HCT116 (cell line): ENCODE measurements around the gene HSCB. TPM values are rescaled to one million over a fixed set of nuclear protein-coding genes. Genes with fewer than 3 reads are reported as not detected.

Source experiments
- ATAC-seq: fragments of 200-7000 bp; cut with Tn5 transposase; 2 replicates; pipeline ENCODE4 v1.9.1; 2020; ENCODE audit warnings: mild to moderate bottlenecking, moderate library complexity
- BruUV-seq: library from RNA; stranded (reverse); fragments of 400-500 nt; replicated peaks from 2 replicates; lab custom pipeline; 2021; lab: Mats Ljungman, UMichigan
- CTCF ChIA-PET: fragments of 300-600 bp; sonication (Branson Sonifier 250); formaldehyde crosslinking; loops from one replicate; lab custom pipeline; 2021; ENCODE audit warnings: antibody characterized with exemption; lab: Charles Lee
- POLR2A ChIA-PET: fragments of 300-600, 350-600 bp; sonication (Branson Sonifier 250); formaldehyde crosslinking; loops from one replicate; lab custom pipeline; 2021; ENCODE audit warnings: antibody characterized with exemption; lab: Charles Lee
- RAD21 ChIA-PET, 2 experiments: fragments of 300-600 bp; sonication (Branson Sonifier 250); formaldehyde crosslinking; loops; one replicate each; lab custom pipeline; 2023; ENCODE audit warnings: low total read pairs in 2 of 2; ENCODE audit not compliant: uncharacterized antibody in 2 of 2, unreplicated experiment in 2 of 2, low non-redundant PET in 1 of 2; lab: Charles Lee
- DNase-seq: peaks from one replicate; pipeline ENCODE4 v3.0.0-alpha.2; 2010; ENCODE audit warnings: low read depth, low spot score
- H2AFZ ChIP-seq: fragments of 200-600 bp; shearing (Covaris generic), sonication (generic); 2 replicates; pipeline ENCODE4 v1.6.1; 2017; ENCODE audit warnings: low read depth, mixed run types, mixed read lengths, antibody characterized with exemption, low read length; ENCODE audit not compliant: poor library complexity, severe bottlenecking
- H3K27ac ChIP-seq: 2 replicates; pipeline ENCODE4 v1.5.1; 2012; ENCODE audit warnings: low read depth, low read length
- H3K27me3 ChIP-seq: fragments of 200-600 bp; sonication (generic); 2 replicates; pipeline ENCODE4 v1.6.1; 2016; ENCODE audit warnings: mixed run types, low read length, mixed read lengths; ENCODE audit not compliant: insufficient read depth
- H3K36me3 ChIP-seq, 2 experiments: fragments of 200-500 bp in 1 of 2; fragments of 200-600 bp in 1 of 2; sonication (Bioruptor generic) in 1 of 2; sonication (generic) in 1 of 2; 2 replicates each; pipeline versions ENCODE4 v1.5.1 to v1.6.1; 2014 to 2016; ENCODE audit warnings: low read length in 2 of 2, inconsistent platforms in 1 of 2, mixed read lengths in 1 of 2, mixed run types in 1 of 2; ENCODE audit not compliant: insufficient read depth in 2 of 2, control insufficient read depth in 1 of 2
- H3K4me1 ChIP-seq, 2 experiments: fragments of 200-600 bp in 1 of 2; sonication (generic) in 1 of 2; 2 replicates each; pipeline versions ENCODE4 v1.5.1 to v1.6.1; 2012 to 2017; ENCODE audit warnings: low read length in 2 of 2, inconsistent platforms in 1 of 2, mild to moderate bottlenecking in 1 of 2, mixed read lengths in 1 of 2, mixed run types in 1 of 2, moderate library complexity in 1 of 2; ENCODE audit not compliant: insufficient read depth in 2 of 2, control insufficient read depth in 1 of 2
- H3K4me2 ChIP-seq: fragments of 200-600 bp; sonication (generic); 2 replicates; pipeline ENCODE4 v1.6.1; 2017; ENCODE audit warnings: mixed run types, low read length, mixed read lengths
- H3K4me3 ChIP-seq, 2 experiments: fragments of 200-600 bp in 1 of 2; sonication (generic) in 1 of 2; replicated peaks in 1 of 2; 2 replicates each; pipeline ENCODE4 v1.5.1; 2011 to 2016; ENCODE audit warnings: low read length in 2 of 2, control low read depth in 1 of 2, low read depth in 1 of 2, mild to moderate bottlenecking in 1 of 2, mixed read lengths in 1 of 2, mixed run types in 1 of 2
- H3K79me2 ChIP-seq: fragments of 200-600 bp; sonication (generic); 2 replicates; pipeline ENCODE4 v1.6.1; 2017; ENCODE audit warnings: mild to moderate bottlenecking, mixed run types, low read length, moderate library complexity, mixed read lengths; ENCODE audit not compliant: insufficient read depth
- H3K9ac ChIP-seq: fragments of 200-600 bp; sonication (generic); 2 replicates; pipeline ENCODE4 v1.6.1; 2016; ENCODE audit warnings: low read length, mixed read lengths
- H3K9me2 ChIP-seq: fragments of 200-600 bp; sonication (generic), shearing (Covaris generic); 2 replicates; pipeline ENCODE4 v1.6.1; 2017; ENCODE audit warnings: mixed run types, mild to moderate bottlenecking, moderate library complexity; ENCODE audit not compliant: insufficient read depth
- H3K9me3 ChIP-seq, 2 experiments: fragments of 200-500 bp in 1 of 2; fragments of 200-600 bp in 1 of 2; sonication (Bioruptor generic) in 1 of 2; sonication (generic) in 1 of 2; 2 replicates each; pipeline ENCODE4 v1.6.1; 2014 to 2017; ENCODE audit warnings: low read length in 2 of 2, mixed read lengths in 2 of 2, inconsistent platforms in 1 of 2, low read depth in 1 of 2, mild to moderate bottlenecking in 1 of 2, mixed run types in 1 of 2, moderate library complexity in 1 of 2; ENCODE audit not compliant: control insufficient read depth in 1 of 2, insufficient read depth in 1 of 2
- H4K20me1 ChIP-seq: fragments of 200-600 bp; sonication (generic), shearing (Covaris generic); 2 replicates; pipeline ENCODE4 v1.6.1; 2017; ENCODE audit warnings: mixed run types, mild to moderate bottlenecking, moderate library complexity; ENCODE audit not compliant: insufficient read depth
- ELF1 ChIP-seq: IDR thresholded peaks from 2 replicates; pipeline ENCODE4 v1.6.1; 2012; ENCODE audit warnings: low read depth, borderline replicate concordance
- POLR2A ChIP-seq: IDR thresholded peaks from 2 replicates; pipeline ENCODE4 v1.7.0; 2011; ENCODE audit warnings: borderline replicate concordance; ENCODE audit not compliant: insufficient read depth, insufficient read length; ENCODE audit errors: extremely low read depth
- POLR2AphosphoS5 ChIP-seq: IDR thresholded peaks from 2 replicates; pipeline ENCODE4 v1.6.1; 2011; ENCODE audit warnings: mild to moderate bottlenecking, low read depth, low read length, moderate library complexity
- RAD21 ChIP-seq: IDR thresholded peaks from 2 replicates; pipeline ENCODE4 v1.6.1; 2012; ENCODE audit warnings: low read depth, mild to moderate bottlenecking
- REST ChIP-seq: IDR thresholded peaks from 2 replicates; pipeline ENCODE4 v1.6.1; 2012; ENCODE audit warnings: low read depth
- TCF7L2 ChIP-seq: IDR thresholded peaks from 2 replicates; pipeline ENCODE4 v1.7.0; 2011; ENCODE audit warnings: borderline replicate concordance, inconsistent platforms; ENCODE audit not compliant: insufficient read depth, insufficient read length; ENCODE audit errors: extremely low read depth
- intact Hi-C: fragments of 100-400 bp; cut with micrococcal nuclease; formaldehyde crosslinking; loops from 2 replicates; pipeline ENCODE4 v1.10.0; 2022
- total RNA-seq: library from RNA; stranded (reverse); gene quantifications from one replicate; pipeline ENCODE4 v1.2.1, GENCODE V29; 2021; ENCODE audit not compliant: unreplicated experiment
- TF ChIP-seq, protein P1 (sequence below): IDR thresholded peaks from 2 replicates; pipeline ENCODE4 v1.6.1; 2011; ENCODE audit warnings: mild to moderate bottlenecking, low read length, moderate library complexity; ENCODE audit not compliant: insufficient replicate concordance; ENCODE audit errors: extremely low read depth

HSCB gene
- total RNA-seq, 1 experiment from 2014 or later: 14.5 TPM

DNA sequence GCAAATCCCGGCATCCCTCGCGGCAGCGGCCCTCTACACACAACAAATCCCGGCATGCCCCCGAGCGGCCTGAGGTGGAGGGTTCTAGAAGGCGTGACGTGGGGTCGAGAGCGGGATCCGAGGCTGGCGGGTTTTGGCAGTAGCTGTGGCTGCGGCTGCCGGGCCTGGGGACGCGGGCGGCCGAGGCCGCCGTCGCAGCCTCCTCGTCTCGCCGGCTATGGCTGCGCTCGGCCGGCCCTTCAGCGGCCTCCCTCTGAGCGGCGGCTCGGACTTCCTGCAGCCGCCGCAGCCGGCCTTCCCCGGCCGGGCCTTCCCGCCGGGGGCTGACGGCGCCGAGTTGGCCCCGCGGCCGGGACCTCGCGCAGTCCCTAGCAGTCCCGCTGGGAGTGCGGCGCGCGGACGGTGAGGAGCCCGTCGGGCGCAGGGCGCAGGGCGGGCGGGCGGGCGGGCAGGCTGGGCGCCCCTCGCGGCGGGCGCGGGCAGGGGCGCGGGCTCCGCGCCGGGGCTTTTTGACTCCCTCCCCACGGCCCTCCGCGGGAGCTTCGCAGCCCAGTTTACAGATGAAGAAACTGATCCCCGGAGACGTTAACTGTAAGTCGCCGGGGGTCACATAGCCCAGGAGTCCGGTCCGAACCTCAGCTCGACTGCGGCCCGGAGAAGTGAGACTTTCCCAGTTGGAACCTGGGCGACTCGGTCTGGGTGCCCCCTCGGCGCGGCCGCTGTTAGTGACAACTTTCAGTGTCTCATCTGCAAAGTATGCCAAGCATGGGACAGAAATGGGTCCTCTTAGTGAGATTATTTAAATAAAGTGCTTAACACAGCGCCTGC, 31.0 kb downstream of the HSCB start, which contains the start of gene CCDC117 (continued):
- peak; percentile 80 for TF ChIP-seq POLR2AphosphoS5
- TF ChIP-seq ELF1: peak; percentile 87; the same call in 1 of the 2 replicates
- TF ChIP-seq TCF7L2: peak; percentile 79

GRCh38 chr22:28773461-28773867, 31.6 kb downstream of the HSCB start:
- H3K9ac ChIP-seq: peak overlapping the region; percentile 73
- ChIA-PET RAD21 (no interaction called here), CTCF (interaction anchor here (0.7 kb wide), 1 partner anchor 17 kb away, joined by 3 read pairs; no protein-coding TSS in a partner anchor), POLR2A (interaction anchor here (1.4 kb wide), 1 partner anchor 27 kb away, joined by 4 read pairs; the partner anchor contains the start of gene XBP1)
- H3K79me2 ChIP-seq: peaks cover 55% of the 10 kb centered on the region
- H4K20me1 ChIP-seq: no peaks in the 10 kb centered on the region
- H2AFZ ChIP-seq: no peak overlapping the region
- peaks cover 0 to 12% of the 10 kb centered on the region in 2 experiments; a peak in 3 of 4 replicates for H3K4me1 ChIP-seq
- BruUV-seq: TSS peak; percentile 71
- no peaks in the 10 kb centered on the region for H3K27me3 ChIP-seq
- H3K4me3 ChIP-seq: peak overlapping the region; percentile 80 to 85
- peak overlapping the region; percentile 97 for H3K27ac ChIP-seq
- TF ChIP-seq RAD21 (no peak), REST (no peak), POLR2A (no peak)
- TF ChIP-seq, protein P1, sequence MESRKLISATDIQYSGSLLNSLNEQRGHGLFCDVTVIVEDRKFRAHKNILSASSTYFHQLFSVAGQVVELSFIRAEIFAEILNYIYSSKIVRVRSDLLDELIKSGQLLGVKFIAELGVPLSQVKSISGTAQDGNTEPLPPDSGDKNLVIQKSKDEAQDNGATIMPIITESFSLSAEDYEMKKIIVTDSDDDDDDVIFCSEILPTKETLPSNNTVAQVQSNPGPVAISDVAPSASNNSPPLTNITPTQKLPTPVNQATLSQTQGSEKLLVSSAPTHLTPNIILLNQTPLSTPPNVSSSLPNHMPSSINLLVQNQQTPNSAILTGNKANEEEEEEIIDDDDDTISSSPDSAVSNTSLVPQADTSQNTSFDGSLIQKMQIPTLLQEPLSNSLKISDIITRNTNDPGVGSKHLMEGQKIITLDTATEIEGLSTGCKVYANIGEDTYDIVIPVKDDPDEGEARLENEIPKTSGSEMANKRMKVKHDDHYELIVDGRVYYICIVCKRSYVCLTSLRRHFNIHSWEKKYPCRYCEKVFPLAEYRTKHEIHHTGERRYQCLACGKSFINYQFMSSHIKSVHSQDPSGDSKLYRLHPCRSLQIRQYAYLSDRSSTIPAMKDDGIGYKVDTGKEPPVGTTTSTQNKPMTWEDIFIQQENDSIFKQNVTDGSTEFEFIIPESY: no peak
- peaks cover 0 to 3% of the 10 kb centered on the region in 2 experiments; a peak in 1 of 4 replicates for H3K9me3 ChIP-seq
- ATAC-seq: no peak
- H3K4me2 ChIP-seq: peak overlapping the region; percentile 78
- H3K36me3 ChIP-seq: peaks cover 7% of the 10 kb centered on the region in 2 experiments; a peak in 2 of 4 replicates
- no peaks in the 10 kb centered on the region for H3K9me2 ChIP-seq
- no peak for DNase-seq
- intact Hi-C loops: no loop called here
